ENCODE data around the gene KCTD16. TPM values are rescaled to one million over a fixed set of nuclear protein-coding genes. Genes with fewer than 3 reads are reported as not detected.

Gene KCTD16
- total RNA-seq, 1 donor from 2014 or later: 24.3 TPM

GRCh38 chr5:144275329-144275728 lies 104.7 kb downstream of the KCTD16 start:
- DNase-seq (ENCODE audit: low spot score, unreplicated experiment): no peak
- Mint-ChIP-seq H3K4me1 (ENCODE audit: low read depth) (peaks cover 11% of the 10 kb centered on the region), H3K4me3 (ENCODE audit: low read depth) (no peak overlapping the region), H3K36me3 (ENCODE audit: insufficient read depth) (peaks cover 23% of the 10 kb centered on the region), H3K27me3 (no peaks in the 10 kb centered on the region), H3K9me3 (ENCODE audit: low read depth) (peaks cover 7% of the 10 kb centered on the region), H3K27ac (no peak overlapping the region)
- TF ChIP-seq CTCF (IDR thresholded peaks at IDR 0.05; ENCODE audit: unreplicated experiment): no peak

- peaks cover 9% of the 10 kb centered on the region for H3K9me3 Mint-ChIP-seq (ENCODE audit: low read depth)
- no peak for DNase-seq (ENCODE audit: low spot score, unreplicated experiment)
- TF ChIP-seq CTCF (IDR thresholded peaks at IDR 0.05; ENCODE audit: unreplicated experiment): no peak
- no peak overlapping the region for H3K27ac Mint-ChIP-seq
- no peaks in the 10 kb centered on the region for H3K27me3 Mint-ChIP-seq
- H3K36me3 Mint-ChIP-seq (ENCODE audit: insufficient read depth): peaks cover 26% of the 10 kb centered on the region
- no peak overlapping the region for H3K4me3 Mint-ChIP-seq (ENCODE audit: low read depth)
- peaks cover 11% of the 10 kb centered on the region for H3K4me1 Mint-ChIP-seq (ENCODE audit: low read depth)
These were observed 105.6 kb downstream of the KCTD16 start for GRCh38 chr5:144276034-144276822.

- peaks cover 13% of the 10 kb centered on the region for H3K4me1 Mint-ChIP-seq (ENCODE audit: low read depth)
- no peak for TF ChIP-seq CTCF (IDR thresholded peaks at IDR 0.05; ENCODE audit: unreplicated experiment)
- H3K4me3 Mint-ChIP-seq (ENCODE audit: low read depth): no peak overlapping the region
- H3K27ac Mint-ChIP-seq: no peak overlapping the region
- DNase-seq (ENCODE audit: low spot score, unreplicated experiment): no peak
- H3K27me3 Mint-ChIP-seq: no peaks in the 10 kb centered on the region
- H3K9me3 Mint-ChIP-seq (ENCODE audit: low read depth): peaks cover 11% of the 10 kb centered on the region
- peaks cover 18% of the 10 kb centered on the region for H3K36me3 Mint-ChIP-seq (ENCODE audit: insufficient read depth)
These were observed 111.1 kb downstream of the KCTD16 start for GRCh38 chr5:144281784-144282183.

- Mint-ChIP-seq H3K9me3 (ENCODE audit: low read depth) (peaks cover 10% of the 10 kb centered on the region), H3K27me3 (no peaks in the 10 kb centered on the region), H3K4me3 (ENCODE audit: low read depth) (no peak overlapping the region), H3K4me1 (ENCODE audit: low read depth) (peaks cover 13% of the 10 kb centered on the region), H3K36me3 (ENCODE audit: insufficient read depth) (peaks cover 18% of the 10 kb centered on the region), H3K27ac (peak overlapping the region; percentile 92)
- TF ChIP-seq CTCF (IDR thresholded peaks at IDR 0.05; ENCODE audit: unreplicated experiment): no peak
- no peak for DNase-seq (ENCODE audit: low spot score, unreplicated experiment)
These were observed 113.4 kb downstream of the KCTD16 start for GRCh38 chr5:144284036-144284435.

- no peak for DNase-seq (ENCODE audit: low spot score, unreplicated experiment)
- H3K4me1 Mint-ChIP-seq (ENCODE audit: low read depth): peaks cover 18% of the 10 kb centered on the region
- H3K4me3 Mint-ChIP-seq (ENCODE audit: low read depth): no peak overlapping the region
- no peak for TF ChIP-seq CTCF (IDR thresholded peaks at IDR 0.05; ENCODE audit: unreplicated experiment)
- H3K9me3 Mint-ChIP-seq (ENCODE audit: low read depth): peaks cover 5% of the 10 kb centered on the region
- H3K27me3 Mint-ChIP-seq: no peaks in the 10 kb centered on the region
- H3K27ac Mint-ChIP-seq: no peak overlapping the region
- peaks cover 10% of the 10 kb centered on the region for H3K36me3 Mint-ChIP-seq (ENCODE audit: insufficient read depth)
These were observed 114.3 kb downstream of the KCTD16 start for GRCh38 chr5:144284931-144285502.

Measured in progenitor cell of endocrine pancreas (in vitro differentiated cells).